Liver (tissue), 3 donors: ENCODE data around the gene ANKRD11.

Source experiments
- ATF3 ChIP-seq: IDR thresholded peaks from 2 replicates; pipeline ENCODE4 v1.6.1; 2016; ENCODE audit warnings: antibody characterized with exemption
- CTCF ChIP-seq: fragments of 150-350 bp; IDR thresholded peaks from 2 replicates; pipeline ENCODE4 v1.5.1; 2017; ENCODE audit warnings: improper control_type of control experiment, low read depth, low read length; ENCODE audit not compliant: missing input control
- EGR1 ChIP-seq, 2 donors: IDR thresholded peaks; 2 replicates each; pipeline ENCODE4 v1.6.1; 2016 to 2018; ENCODE audit warnings: antibody characterized with exemption in 2 of 2, low read depth in 2 of 2
- RAD21 ChIP-seq, 2 donors: IDR thresholded peaks; 2 replicates each; pipeline ENCODE4 v1.6.1; 2016; ENCODE audit warnings: antibody characterized with exemption in 2 of 2, mild to moderate bottlenecking in 2 of 2
- REST ChIP-seq: IDR thresholded peaks from 2 replicates; pipeline ENCODE4 v1.6.1; 2016; ENCODE audit warnings: antibody characterized with exemption, mild to moderate bottlenecking
- SP1 ChIP-seq: IDR thresholded peaks from 2 replicates; pipeline ENCODE4 v1.6.1; 2018; ENCODE audit warnings: antibody characterized with exemption, mild to moderate bottlenecking
- donor health status: healthy.
- donor health status: healthy.

GRCh38 chr16:89531821-89532526 is 41.6 kb upstream of the ANKRD11 start:
- TF ChIP-seq REST (no peak), RAD21 (IDR thresholded peaks at IDR 0.05) (no peak), SP1 (no peak), EGR1 (IDR thresholded peaks at IDR 0.05; ENCODE audit: low read depth in 2 of 2) (no peak), CTCF (no peak), ATF3 (no peak)
